Aorta (tissue), 5 donors: ENCODE data around the gene HOXC12. TPM values are rescaled to one million over a fixed set of nuclear protein-coding genes. Genes with fewer than 3 reads are reported as not detected.

Experiments used
- ATAC-seq: fragments of 200-7000 bp; cut with Tn5 transposase; one replicate; pipeline ENCODE4 v1.9.1; 2022; ENCODE audit warnings: moderate library complexity; ENCODE audit not compliant: low FRiP score
- DNase-seq, 2 donors: peaks; one replicate each; pipeline ENCODE4 v3.0.0-alpha.2; 2020
- H3K27ac ChIP-seq, 2 donors: one replicate each; pipeline ENCODE4 v1.5.1; 2013; ENCODE audit warnings: low read length in 2 of 2, mild to moderate bottlenecking in 2 of 2, moderate library complexity in 2 of 2, control low read depth in 1 of 2, inconsistent platforms in 1 of 2, low read depth in 1 of 2
- H3K27me3 ChIP-seq, 2 donors: one replicate each; pipeline ENCODE4 v1.6.1; 2013; ENCODE audit warnings: control low read depth in 1 of 2, low read length in 1 of 2, mild to moderate bottlenecking in 1 of 2, moderate library complexity in 1 of 2; ENCODE audit not compliant: insufficient read depth in 2 of 2, control insufficient read depth in 1 of 2
- H3K36me3 ChIP-seq, 2 donors: one replicate each; pipeline ENCODE4 v1.6.1; 2013; ENCODE audit warnings: control low read depth in 1 of 2, low read length in 1 of 2, mild to moderate bottlenecking in 1 of 2; ENCODE audit not compliant: insufficient read depth in 2 of 2, control insufficient read depth in 1 of 2
- H3K4me1 ChIP-seq, 2 donors: one replicate each; pipeline ENCODE4 v1.6.1; 2013; ENCODE audit warnings: low read length in 2 of 2, control low read depth in 1 of 2, mild to moderate bottlenecking in 1 of 2, moderate library complexity in 1 of 2; ENCODE audit not compliant: insufficient read depth in 2 of 2, control insufficient read depth in 1 of 2
- H3K4me3 ChIP-seq, 2 donors: one replicate each; pipeline ENCODE4 v1.5.1; 2013; ENCODE audit warnings: low read length in 2 of 2, control low read depth in 1 of 2, mild to moderate bottlenecking in 1 of 2
- H3K9me3 ChIP-seq: one replicate; pipeline ENCODE4 v1.6.1; 2013; ENCODE audit warnings: mild to moderate bottlenecking, low read length; ENCODE audit not compliant: control insufficient read depth
- WGBS, 2 donors: extraction: QIAGEN DNeasy Blood & Tissue Kit; methylation state at CpG; one replicate each; pipeline ENCODE4 v1.1.7; 2013; 5-methylcytosine and 5-hydroxymethylcytosine counted together
- intact Hi-C, 2 donors: fragments of 100-400 bp; cut with DNase I; formaldehyde crosslinking; loops; one replicate each; pipeline versions ENCODE4 v1.14.2 to v1.15.0; 2022
- polyA plus RNA-seq, 2 donors: library from polyadenylated mRNA; stranded (reverse); fragments of 200-250 nt; gene quantifications; one replicate each; pipeline ENCODE4 v1.2.3, GENCODE V29; 2013
- total RNA-seq, 2 donors: library from RNA; stranded (reverse); fragmentation: NEBNext Ultra II Directional; extraction: Animal tissue kit (Norgen Biotek cat#: 25700); gene quantifications; one replicate each; pipeline ENCODE4 v1.2.1, GENCODE V29; 2021
- donor health status: healthy with polysubstance abuse.
- donor health status: Bipolar disorder and iron deficiency.
- donor health status: DM: no; HTN: no; CAD: no.
- donor health status: DM: no; HTN: no; CAD: no.
- donor health status: DM: yes; HTN: yes; CAD: no.

HOXC12 gene
- total and polyA plus RNA-seq, 4 donors, result 0.45 TPM; not detected in 3

DNA sequence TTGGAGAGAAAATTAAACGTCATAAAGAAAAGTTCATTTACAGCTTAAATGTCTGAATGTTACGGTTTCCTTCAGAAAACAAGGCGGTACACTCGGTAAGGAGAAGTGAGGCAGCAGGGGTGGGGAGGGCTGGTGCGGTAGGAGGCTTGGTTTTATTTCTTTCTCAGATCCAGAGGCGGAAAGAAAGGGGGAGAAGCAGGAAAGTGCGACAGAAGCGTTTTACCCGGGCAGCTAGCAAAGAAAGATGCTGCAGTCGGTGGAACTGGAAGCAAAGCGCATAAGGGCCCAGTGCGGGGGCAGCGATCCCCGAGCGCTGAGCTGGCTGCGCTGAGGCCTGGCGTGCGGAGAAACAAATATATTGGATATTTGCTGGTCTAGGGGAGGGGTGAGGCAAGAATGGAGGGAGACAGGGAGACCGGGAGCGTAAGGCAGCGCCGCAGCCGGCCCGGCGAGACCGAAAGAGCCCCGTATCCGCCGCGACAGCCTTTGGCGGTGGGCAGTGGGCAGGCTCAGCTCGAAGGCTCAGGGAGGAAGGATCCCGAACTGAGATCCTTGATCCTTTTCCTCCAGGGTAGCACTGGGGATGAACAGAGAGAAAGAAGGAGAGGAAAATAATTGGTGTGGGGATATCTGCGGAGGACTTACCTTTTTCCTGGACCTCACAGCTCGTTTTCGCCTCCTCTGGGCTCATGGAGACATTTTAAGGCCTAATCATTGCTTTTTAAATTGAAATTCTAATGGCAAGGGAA, 11.9 kb downstream of the HOXC12 start:
- Histone ChIP-seq H3K27ac (no peak overlapping the region), H3K4me1 (no peaks in the 10 kb centered on the region), H3K9me3 (no peaks in the 10 kb centered on the region), H3K36me3 (no peaks in the 10 kb centered on the region), H3K4me3 (no peak overlapping the region), H3K27me3 (no peaks in the 10 kb centered on the region)
- intact Hi-C loops, result no loop called here
- peak in 1 of 2 donors; percentile 80 for DNase-seq
- WGBS, 2 donors, result 28 to 41% methylated on average over 36 of the region's 36 CpGs
- peak; percentile 56 for ATAC-seq

DNA sequence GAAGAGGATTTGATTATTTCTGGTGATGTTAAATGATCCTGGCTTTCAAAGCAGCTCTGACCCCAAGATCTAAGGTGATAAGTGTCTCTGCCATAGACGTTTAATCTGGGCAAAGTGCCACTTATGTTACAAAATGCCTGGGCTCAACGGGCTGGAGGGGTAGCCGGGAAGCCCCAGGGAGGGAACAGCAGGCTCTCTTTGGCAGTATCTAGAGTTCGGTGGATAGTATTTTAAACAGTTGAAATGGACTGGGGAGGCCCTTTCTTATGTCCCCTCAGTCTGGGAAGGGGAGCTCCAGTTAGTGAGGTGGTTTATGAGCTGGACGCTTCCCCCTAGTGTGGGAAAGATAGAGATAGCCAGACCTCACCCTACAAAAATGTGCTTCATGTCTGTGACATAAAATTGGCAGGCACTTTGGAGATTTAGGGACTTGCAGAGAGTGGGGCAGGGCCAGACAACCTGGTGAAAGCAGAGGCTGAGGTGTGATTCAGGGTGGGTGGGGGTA, 12.8 kb downstream of the HOXC12 start:
- peak in 1 of 2 donors; percentile 61 for DNase-seq
- Histone ChIP-seq H3K27ac (no peak overlapping the region), H3K4me3 (no peak overlapping the region), H3K9me3 (no peaks in the 10 kb centered on the region), H3K4me1 (no peaks in the 10 kb centered on the region), H3K36me3 (no peaks in the 10 kb centered on the region), H3K27me3 (no peaks in the 10 kb centered on the region)
- intact Hi-C loops, result no loop called here
- WGBS, 2 donors, result 54 to 58% methylated on average over 5 of the region's 5 CpGs
- ATAC-seq, result no peak

DNA sequence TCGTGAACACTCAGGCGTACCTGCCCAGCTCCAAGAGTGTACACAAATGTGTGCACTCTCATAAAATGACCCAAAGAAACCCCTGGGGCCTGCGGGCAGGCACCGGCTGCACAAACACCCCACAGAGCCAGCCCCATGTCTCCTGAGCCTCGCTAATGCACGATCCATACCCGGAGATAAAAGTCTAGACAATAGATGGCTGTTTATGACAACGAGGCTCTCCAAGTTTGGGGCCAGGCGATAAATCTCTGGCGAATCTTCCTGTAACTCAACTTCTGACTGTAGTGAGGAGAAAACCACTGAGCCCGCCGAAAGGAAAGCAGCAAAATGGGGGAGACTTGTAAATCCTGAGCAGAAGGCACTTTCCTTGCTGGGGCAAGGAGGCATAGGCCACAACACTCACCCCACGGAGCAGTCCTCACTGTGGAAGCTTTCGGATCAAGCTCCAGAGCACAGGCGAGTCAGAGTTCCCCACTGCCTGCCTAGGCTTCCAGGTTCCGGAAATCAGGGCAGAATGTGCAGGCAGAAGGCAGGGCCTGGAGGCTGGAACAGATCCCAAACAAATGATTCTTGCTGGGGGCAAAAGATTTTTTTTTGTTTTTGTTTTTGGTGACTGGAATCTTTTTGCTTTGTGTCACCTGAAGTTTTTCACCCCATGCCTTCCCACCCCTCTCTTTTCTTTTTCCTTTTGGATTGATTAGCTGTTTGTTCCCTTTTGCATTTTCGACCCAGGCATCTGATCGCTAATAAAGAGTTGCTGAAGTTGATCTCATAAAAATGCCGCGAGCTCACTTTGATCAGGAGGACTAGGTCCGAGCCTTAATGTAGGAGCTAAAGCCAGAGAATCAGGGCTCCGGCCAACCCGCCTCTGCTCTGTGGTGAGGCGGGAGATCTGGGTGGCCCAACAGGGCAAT, 13.8 kb downstream of the HOXC12 start:
- Histone ChIP-seq H3K4me3 (no peak overlapping the region), H3K27me3 (no peaks in the 10 kb centered on the region), H3K27ac (no peak overlapping the region), H3K4me1 (no peaks in the 10 kb centered on the region), H3K9me3 (no peaks in the 10 kb centered on the region), H3K36me3 (no peaks in the 10 kb centered on the region)
- ATAC-seq (no peak), DNase-seq (peak in 1 of 2 donors; percentile 67)
- WGBS, 2 donors, result 67% methylated on average over 24 of the region's 24 CpGs
- intact Hi-C loops, result no loop called here

GRCh38 chr12:53969588-53970259, 15.0 kb downstream of the HOXC12 start:
- Histone ChIP-seq H3K9me3 (no peaks in the 10 kb centered on the region), H3K27me3 (no peaks in the 10 kb centered on the region), H3K4me1 (no peaks in the 10 kb centered on the region), H3K4me3 (no peak overlapping the region), H3K27ac (no peak overlapping the region), H3K36me3 (no peaks in the 10 kb centered on the region)
- 23 to 24% methylated on average over 12 of the region's 12 CpGs for WGBS, 2 donors
- no peak for DNase-seq
- intact Hi-C loops, result no loop called here
- ATAC-seq, result no peak

GRCh38 chr12:53970451-53970850, 15.7 kb downstream of the HOXC12 start:
- intact Hi-C loops, result no loop called here
- ATAC-seq, result no peak
- WGBS, 2 donors, result 60 to 63% methylated on average over 4 of the region's 4 CpGs

GRCh38 chr12:53971129-53971528, 16.4 kb downstream of the HOXC12 start:
- intact Hi-C loops, result no loop called here
- no peaks in the 10 kb centered on the region for H3K27me3 ChIP-seq
- DNase-seq (no peak), ATAC-seq (no peak)
- no peaks in the 10 kb centered on the region for H3K4me1 ChIP-seq
- H3K27ac ChIP-seq, result no peak overlapping the region
- H3K9me3 ChIP-seq, result no peaks in the 10 kb centered on the region
- H3K36me3 ChIP-seq, result no peaks in the 10 kb centered on the region
- WGBS, 2 donors, result 77 to 81% methylated on average over 3 of the region's 3 CpGs
- H3K4me3 ChIP-seq, result no peak overlapping the region

More at GRCh38 chr12:53970451-53970850, 15.7 kb downstream of the HOXC12 start:
- H3K4me1 ChIP-seq, result no peaks in the 10 kb centered on the region
- no peaks in the 10 kb centered on the region for H3K36me3 ChIP-seq
- no peaks in the 10 kb centered on the region for H3K27me3 ChIP-seq
- no peaks in the 10 kb centered on the region for H3K9me3 ChIP-seq
- no peak for DNase-seq
- H3K4me3 ChIP-seq, result no peak overlapping the region
- no peak overlapping the region for H3K27ac ChIP-seq

GRCh38 chr12:53971686-53972085, 17.0 kb downstream of the HOXC12 start:
- Histone ChIP-seq H3K4me1 (no peaks in the 10 kb centered on the region), H3K9me3 (no peaks in the 10 kb centered on the region), H3K27me3 (no peaks in the 10 kb centered on the region), H3K36me3 (no peaks in the 10 kb centered on the region), H3K4me3 (no peak overlapping the region), H3K27ac (no peak overlapping the region)
- DNase-seq (no peak), ATAC-seq (no peak)
- WGBS, 2 donors, result 19 to 49% methylated on average over 2 of the region's 2 CpGs
- intact Hi-C loops, result no loop called here

GRCh38 chr12:53972152-53972702, 17.5 kb downstream of the HOXC12 start:
- 27 to 33% methylated on average over 9 of the region's 9 CpGs for WGBS, 2 donors
- DNase-seq (no peak), ATAC-seq (no peak)
- H3K4me1 ChIP-seq, result no peaks in the 10 kb centered on the region
- H3K27me3 ChIP-seq, result no peaks in the 10 kb centered on the region
- H3K9me3 ChIP-seq, result no peaks in the 10 kb centered on the region
- H3K4me3 ChIP-seq, result no peak overlapping the region
- no peaks in the 10 kb centered on the region for H3K36me3 ChIP-seq
- H3K27ac ChIP-seq, result no peak overlapping the region
- intact Hi-C loops, result no loop called here
